Hematopoietic multipotent progenitor cell treated with erythropoietin and hydrocortisone succinate and interleukin-3 and kit ligand, for 6 days (in vitro differentiated cells): ENCODE results near the gene ITIH3.

ENCODE experiments used
- DNase-seq: peaks from one replicate; pipeline ENCODE4 v3.0.0-alpha.2; 2015

ITIH3 gene

DNA sequence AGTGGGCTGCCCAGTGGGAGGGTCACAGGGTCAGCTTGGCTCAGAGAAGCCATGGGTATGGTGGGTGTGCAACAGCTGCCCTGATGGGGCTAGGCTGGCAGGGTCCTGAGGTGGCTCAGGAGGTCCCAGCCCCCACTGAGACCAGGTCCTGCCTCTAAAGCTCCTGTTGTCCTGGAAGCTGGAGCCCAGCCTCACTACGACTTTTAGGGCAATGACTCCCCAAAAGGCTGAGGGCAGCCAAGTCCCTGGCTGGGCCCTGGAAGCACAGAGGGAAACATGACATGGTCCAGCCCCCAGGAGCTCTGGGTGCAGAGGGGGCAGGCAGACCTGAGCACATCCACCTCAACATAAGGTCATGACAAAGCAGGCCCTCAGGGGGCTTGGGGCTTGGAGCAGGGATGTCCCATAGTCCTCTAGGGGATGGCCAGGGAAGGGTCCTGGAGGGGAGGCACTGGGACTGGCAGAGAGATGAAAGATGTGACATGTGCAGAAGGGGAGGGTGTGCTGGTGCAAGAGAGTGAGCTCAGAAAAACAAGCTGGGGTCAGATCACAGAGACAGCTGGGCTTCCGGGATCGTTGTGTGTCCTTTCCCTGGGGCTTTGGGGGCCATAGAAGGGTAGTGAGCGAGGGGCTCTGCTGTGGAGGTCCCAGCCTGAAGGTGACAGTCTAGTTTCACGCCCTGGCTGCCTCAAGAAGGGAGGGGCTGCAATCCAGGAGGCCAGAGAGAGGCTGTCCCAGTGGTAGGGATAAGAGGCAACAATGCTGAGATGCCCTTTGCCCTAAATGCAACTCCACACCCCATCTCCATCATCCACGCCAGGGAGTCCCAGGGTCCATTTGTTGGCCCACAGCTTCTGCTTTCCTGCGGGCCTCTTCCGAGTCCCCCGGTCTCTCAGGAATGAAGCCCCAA, 639 bp upstream of the ITIH3 start:
- no peak for DNase-seq

DNA sequence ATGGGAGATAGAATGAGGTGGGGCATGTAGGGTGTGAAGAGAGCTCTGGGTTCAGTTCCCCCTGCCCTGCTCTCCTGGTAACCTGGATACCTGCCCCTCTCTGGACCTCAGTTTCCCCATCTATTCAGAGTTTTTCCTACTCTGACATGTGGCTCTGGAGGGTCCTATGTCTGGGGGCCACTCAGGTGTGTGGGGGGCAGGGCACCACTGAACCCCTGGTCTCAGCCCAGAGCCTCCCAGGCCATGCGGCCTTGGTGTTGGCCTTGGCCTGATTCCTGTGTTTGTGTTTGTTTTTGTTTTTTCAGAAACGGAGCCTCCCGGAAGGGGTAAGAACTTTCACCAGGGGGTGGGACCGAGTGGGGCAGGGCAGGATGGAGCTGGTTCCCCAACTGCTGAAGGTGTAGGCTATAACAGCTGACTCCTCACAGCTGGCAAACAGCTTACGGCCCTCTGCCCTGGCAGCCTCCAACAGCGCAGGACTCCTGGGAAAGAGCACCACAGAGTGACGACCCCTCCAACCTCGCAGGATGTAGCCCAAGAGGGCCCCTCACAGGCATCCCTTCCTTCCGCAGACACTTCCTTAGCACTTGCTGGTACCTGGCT, 803 bp downstream of the ITIH3 start:
- no peak for DNase-seq

DNA sequence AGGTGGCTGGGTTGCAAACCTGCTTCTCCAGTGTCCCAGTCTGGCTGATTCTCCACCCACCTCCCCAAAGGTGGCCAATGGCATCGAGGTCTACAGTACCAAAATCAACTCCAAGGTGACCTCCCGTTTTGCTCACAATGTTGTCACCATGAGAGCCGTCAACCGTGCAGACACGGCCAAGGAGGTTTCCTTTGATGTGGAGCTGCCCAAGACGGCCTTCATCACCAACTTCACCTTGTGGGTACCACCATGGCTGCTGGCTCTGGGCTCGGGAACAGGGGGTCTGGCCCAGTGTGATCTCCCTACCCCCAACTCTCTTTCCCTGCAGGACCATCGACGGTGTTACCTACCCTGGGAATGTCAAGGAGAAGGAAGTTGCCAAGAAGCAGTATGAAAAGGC, 1.8 kb downstream of the ITIH3 start:
- no peak for DNase-seq

DNA sequence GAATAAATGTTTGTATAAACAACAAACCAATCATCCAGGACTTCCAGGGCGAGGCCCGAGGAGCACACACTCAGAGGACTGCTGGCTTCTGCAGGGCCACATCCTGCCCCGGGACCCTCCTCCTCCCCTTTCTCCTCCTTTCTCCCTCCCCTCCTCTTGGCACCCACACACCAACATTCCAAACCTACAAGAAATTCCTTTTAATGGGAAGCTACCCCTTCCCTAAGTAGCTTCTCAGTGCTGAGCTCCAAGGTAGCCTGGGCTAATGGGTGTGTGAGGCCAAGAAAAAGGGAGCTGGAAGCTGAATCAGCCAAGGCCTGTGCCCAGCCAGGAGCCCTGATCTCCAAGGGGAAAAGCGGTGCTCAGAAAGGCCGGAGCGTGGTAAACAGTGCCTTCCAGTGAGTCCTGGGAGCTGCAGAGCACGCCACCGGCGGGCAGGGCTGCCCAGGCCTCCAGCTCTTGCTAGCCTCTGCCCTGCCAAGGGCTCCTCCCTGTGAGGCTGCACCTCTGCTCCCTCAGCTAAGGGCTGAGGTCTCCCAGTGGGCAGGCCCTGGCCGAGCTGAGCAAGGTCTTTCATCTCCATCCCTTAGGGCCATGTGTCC, 3.9 kb downstream of the ITIH3 start:
- no peak for DNase-seq

DNA sequence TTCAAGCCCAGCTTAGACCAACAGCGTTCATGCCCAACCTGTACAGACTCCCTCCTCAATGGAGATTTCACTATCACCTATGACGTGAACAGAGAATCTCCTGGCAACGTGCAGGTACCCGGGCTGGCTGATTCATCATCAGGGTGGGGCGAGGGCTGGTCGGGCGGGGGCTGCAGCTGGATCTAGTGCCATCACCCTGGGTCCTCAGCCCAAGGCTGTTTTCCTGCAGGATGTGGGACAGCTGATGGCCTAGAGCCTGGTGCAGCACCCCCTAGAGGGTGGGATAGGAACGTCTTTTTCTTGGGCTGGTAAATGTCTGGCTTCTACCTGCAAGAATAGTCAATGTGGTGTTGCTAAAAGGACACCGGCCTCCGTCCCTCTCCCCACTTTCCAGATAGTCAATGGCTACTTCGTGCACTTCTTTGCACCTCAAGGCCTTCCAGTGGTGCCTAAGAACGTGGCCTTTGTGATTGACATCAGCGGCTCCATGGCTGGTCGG, 4.4 kb downstream of the ITIH3 start:
- DNase-seq = peak; percentile 38

DNA sequence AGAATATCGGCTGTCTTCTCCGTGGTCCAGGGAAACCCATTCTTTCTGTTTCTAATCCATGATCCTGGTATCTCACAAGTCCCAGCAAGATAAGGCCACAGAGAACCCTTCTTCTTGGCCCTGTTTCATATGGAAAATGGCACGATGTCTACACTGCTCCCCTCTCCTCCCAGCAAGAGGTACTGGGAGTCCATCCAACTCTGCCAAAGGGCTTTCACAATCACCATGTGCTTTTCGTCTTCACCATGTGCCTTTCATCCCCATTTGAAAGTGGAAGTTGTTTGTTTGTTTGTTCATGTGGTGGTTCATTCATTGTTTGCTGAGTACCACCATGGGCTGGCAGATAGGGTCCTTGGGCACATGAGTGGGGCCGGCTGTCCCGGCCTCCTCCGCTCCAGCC, 5.5 kb downstream of the ITIH3 start:
- DNase-seq = no peak

DNA sequence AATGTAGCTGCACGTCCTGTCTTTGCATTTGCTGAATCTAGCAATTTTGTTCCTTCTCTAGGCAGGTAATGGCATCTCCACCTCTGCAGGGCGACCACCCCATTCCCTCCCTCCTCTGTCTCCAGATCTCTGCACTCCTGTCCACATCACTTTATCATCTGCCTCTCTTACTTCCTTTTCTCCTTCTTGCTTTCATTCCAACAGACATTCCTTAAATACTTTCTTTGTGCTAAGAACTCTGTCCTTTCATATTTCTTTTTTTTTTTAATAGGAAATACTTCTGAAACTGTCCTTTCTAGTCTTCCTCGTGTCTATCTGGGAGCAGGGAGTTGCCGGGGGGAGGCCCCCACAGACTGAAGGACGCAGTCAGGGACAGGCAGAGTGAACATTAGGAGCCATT, 7.2 kb downstream of the ITIH3 start:
- no peak for DNase-seq

DNA sequence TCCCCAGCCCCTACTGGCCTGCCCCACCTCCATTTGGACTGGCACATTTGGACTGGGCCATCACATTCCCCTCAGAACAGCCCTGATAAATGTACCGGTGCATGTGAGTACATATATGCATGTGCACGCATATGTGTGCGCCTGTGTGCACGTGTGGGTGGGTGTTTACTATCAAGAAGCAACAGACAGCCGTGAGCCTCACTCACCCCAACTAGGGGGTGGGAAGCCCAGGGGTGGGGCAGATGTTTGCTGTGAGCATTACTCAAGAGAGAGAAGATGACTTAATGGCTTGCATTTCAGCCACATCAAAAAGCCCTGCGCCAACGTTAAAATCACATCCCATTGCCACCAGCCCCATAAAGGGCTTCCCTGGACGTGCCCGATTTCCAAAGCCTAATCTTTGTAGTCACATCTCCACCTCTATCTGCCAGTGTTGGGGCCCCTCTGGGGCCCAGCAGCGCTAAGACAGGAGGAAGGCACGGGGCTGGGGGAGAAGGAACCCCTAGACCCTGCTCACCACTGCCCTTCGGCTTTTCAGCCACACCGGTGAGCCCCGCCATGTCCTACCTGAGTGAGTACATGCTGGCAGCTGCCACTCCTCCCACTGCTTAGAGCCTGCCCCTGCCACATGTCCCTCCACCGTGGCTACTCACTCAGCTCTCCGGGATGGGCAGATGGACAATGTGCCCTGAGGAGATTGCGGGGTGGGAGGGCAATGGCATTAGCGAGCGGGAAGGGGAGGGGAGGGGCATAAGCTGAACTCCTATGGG, 10.9 kb downstream of the ITIH3 start:
- no peak for DNase-seq

DNA sequence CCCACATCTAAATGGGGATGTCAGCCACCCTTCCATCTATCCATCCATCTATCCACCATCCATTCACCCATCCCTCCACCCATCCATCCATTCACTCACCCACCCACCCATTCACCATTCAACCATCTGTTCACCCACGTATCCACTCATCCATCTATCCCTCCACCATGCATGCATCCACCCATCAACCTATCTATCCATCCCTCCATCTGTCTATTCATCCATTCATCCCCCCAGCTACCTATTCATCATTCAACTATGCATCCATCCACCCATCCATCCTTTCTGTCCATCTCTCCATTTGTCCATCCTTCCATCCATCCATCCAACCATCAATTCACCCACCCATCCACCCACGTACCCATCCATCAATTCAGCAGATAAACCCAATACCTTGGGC, 14.6 kb downstream of the ITIH3 start:
- DNase-seq = no peak

DNA sequence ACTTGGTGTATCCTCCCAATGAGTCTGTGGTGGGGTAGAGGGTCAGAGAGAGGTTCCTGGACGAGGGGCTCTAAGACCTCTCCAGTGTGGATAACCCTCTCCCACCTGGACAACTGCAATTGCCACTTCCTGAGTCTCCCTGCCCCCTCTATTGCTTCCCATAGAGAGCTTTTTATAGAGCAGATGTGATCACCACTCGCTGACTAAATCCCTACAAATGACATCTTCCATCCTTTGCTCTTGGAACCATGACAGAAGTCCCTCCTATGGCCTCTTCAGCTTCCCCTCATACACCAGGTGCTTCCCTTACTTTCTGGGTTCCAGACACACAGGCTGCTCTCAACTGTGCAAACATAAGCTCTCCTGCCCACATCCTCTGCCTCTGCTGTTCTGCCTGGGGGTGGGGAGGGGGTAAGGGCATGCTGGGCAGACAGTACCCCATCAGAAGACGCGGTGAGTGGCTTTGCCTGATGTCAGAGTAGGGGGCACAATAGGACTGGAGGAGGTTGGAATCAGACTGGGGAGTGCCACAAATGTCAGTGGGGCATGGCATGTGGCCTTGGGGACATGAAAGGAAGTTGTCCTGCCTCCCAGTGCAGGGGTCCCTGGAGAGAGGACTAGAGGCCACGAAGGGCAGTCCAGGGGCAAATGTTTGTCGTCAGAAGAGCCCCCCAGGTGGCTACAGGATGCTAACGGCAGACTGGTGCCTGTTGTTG, 15.2 kb downstream of the ITIH3 start:
- DNase-seq = no peak

DNA sequence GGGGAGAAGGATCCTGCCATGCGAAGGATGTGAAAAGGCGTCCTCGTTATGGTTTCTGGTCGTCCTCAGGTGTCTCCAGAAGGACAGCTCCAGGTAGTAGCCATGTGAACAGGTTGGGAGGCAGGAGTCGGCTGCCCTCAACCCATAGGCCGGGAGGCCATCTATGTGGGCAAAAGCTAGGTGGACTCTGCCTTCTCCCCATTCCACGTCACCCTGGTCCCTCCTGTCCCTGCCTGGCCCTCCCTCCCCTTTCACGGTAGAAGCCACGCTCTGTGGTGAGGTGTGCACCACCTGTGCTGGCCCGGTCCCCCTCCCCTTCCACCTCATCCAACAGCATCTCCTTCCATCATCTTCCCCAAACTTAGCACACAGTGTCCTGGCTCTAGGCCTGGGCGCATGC, 16.3 kb downstream of the ITIH3 start:
- no peak for DNase-seq

DNA sequence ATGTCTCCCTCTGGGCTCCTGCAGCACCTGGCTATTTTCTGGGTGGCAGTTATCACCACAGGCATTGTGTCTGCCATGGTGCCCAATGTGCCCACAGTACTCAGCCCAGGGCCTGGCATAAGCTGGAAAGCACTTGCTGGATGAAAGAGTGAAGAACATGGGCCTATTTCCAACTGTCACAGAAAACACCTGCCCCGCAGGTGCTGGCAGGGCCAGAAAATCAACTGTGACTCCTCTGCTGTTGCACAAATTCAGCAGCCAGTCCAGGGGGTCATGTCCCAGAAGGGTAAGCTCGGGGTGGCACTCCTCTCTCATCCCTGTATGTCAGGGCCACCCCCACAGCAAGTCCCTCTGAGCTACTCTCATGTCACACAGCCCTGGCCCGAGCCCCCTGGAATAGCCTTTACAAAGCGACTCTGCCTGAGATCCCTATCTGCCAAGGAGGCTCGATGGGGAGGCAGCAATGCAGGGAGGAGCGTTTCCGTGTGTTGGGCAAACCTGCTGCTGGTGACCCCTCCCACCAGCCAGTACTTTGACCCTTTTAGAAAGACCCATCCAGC, 16.9 kb downstream of the ITIH3 start:
- DNase-seq = no peak

DNA sequence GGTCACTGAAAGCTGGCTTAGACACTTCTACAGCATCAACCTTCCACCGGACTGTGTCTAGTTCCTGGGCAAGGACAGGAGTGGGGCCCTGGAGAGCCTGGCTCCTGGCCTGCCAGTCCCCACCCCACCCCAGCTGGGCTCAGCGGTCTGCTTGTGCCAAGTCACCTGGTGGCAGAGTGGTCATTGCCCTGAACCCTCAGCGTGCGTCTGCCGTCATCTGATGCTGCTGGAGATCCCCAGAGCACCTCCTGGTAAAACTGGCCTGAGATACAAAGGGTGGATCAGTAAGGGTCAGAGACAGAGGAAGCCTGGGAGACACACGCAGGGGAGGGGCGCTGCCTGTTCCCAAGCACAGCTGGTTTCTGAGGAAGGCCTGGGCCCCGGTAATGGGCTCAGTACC, 19.2 kb downstream of the ITIH3 start:
- no peak for DNase-seq

DNA sequence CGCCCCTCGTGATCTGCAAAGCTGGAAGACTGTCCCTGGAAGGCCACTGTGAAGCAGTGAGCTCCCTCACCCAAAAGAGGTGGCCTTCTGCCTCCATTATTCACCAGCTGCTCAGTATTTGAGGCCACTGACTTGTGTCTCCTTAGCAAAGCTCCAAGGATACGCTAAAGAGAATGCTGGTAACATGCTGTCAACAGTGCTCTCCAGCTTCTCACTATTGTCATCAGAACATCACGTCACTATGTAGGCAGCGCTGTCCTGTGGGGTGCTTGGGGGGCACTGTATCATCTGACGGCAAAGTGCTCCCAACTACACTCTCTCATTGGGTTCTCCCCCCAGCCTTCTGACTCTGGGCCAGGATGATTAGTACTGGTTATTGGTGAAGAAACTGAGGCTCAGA, 21.6 kb downstream of the ITIH3 start:
- no peak for DNase-seq

DNA sequence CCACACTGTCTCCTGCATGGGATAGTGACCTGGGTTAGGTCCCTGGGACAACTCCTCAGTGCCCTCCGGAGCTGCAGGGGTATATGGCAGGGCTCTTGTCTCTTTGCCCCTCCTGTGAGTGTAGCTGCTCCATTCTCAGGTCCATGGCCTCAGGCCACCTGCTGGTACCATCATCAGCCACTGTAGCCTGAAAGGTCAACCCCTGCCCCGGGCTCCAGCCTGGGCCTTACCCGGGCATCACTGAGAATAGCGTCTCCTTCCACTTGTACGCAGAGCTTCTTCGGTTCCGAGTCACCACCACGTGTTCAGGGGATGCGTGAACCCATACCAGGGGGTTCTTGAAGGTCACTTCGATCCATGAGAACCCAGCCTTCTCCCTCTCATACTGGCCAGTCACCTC, 22.1 kb downstream of the ITIH3 start:
- DNase-seq = no peak

DNA sequence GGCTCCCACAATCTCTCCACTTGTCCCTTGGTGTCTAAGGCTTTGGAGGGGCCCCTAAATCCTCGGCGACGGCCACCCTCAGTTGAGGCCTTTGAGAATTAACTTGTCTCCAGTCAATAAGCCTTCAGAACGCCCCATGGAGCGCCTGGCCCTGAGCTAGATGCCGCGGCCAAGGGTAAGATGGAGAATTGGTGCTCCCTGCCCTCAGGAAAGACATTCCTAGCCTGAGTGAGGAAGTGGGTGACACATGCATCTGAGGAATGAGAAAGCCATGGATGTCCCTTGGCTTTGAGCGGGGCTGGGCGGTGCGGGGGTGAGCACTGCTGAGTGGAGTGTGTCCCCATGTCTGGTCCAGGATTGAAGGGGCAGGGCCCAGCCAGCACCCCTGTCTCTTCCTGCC, 22.6 kb downstream of the ITIH3 start:
- DNase-seq = no peak

DNA sequence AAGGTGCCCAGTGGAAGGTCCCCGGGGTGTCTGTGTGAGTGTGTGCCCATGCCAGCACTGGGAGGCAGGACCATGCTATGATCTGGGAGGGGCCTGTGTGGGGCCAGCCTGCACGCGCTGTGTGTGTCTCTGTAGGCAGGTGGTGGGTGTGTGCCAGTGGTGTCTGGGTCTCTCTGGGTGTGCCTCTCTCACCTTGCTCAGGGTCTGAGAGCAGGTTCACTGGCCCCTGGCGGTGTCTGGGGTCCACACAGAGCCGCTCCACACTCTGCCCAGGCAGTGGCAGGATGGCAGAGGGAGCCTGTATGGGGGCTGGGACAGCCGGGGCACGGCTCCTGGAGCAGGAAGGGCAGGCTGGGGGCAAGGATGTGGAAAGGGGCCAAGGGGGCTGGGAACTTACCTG, 23.3 kb downstream of the ITIH3 start:
- no peak for DNase-seq

DNA sequence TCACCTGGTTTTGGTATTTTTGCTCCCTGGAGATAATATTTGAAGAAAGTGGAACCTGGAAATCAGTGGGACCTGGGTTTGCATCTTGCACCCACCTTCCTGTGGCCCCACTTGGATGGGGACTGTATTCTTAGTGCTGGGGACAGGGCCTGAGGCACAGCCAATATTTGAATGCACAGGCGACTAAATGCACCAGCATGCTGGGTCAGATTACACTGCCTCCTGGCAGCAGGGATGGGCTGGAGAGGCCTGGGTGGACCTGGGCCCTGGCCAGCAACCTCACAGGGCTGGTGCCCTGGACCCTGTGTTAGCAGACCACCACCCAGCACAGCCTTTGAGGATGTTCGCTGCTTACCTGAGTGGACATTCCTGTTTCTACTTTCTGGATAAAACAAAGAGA, 25.3 kb downstream of the ITIH3 start:
- no peak for DNase-seq

DNA sequence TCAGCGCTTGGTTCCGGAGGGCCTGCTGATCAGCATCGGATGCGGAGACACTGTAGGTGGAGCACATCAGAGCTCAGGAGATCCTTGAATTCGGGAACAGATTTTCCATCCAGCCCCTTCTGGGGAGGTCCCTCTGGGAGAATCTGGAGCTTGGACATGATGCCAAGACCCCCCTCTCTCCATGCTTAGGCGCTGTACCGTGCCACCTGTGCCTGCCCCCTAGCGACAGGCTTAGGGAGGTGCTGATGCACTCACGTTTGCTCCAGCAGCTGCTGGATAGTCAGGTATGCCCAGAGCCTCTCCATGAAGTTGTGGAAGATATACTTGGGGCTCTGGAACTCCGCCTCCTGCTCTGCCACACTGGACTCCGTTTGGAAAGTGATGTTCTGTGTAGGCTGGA, 26.1 kb downstream of the ITIH3 start:
- DNase-seq = peak; percentile 60

DNA sequence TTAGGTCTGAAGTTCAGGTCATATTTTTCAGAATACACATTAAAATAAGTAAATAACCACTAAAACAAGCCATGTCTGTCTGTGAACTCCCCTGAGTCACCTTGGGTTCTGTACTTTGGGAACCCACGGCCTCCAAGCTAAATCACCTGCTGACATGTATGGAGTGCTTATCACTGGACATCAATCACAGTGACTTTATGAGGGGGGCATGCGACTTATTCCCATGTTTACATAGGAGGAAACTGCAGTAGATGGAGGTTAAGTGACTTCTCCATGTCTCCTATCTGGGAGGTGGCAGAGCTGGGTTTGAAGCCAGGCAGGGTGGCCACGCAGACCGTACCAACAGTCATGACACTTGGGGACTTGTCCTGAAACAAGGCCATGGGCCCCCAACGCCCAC, 27.8 kb downstream of the ITIH3 start:
- no peak for DNase-seq

DNA sequence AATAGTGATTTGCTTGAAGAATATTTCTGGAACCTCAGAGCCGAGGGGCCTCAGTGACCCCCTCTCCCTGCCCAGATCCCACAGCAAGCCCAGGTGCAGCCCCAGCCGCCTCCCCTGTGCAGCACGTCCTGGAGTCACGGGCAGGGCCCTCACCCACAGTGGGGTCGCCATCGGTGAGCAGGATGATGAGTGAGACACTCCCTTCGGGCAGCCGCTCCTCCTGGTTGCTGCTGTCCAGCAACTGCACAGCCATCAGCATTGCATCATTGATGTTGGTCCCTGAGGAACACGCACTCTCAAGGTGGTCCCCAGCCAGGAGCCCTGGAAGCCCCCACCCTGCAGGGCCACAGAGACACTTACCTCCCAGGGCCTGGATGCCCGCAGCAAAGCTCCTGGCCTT, 29.4 kb downstream of the ITIH3 start:
- DNase-seq = no peak

DNA sequence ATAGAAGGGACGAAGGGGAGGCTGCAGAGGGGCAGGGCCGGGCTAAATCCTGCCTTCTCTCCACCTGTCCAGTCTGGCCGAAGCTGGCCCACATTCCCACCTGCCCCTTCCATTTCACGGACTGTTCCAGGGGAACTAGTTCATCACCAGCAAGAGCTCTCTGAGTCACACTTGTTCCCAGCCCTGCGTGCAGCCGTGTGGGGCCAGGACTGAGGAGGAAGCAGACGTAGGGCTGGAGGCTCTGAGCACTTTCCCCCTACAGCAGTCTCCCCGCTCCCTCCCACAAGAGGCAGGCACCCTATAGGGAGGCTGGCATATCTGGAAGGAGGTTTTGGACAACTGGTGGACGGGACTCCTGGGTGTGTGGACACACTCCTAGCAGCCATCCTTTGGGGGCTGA, 32.8 kb downstream of the ITIH3 start:
- DNase-seq = no peak
